A673 (cell line): ENCODE results near the gene BTLA. TPM values are rescaled to one million over a fixed set of nuclear protein-coding genes. Genes with fewer than 3 reads are reported as not detected.

Source experiments
- BruUV-seq: library from RNA; stranded (reverse); fragments of 400-500 nt; replicated peaks from 2 replicates; lab custom pipeline; 2021; lab: Mats Ljungman, UMichigan
- CTCF ChIA-PET: fragments of 300-600 bp; sonication (Branson Sonifier 250); formaldehyde crosslinking; loops from one replicate; lab custom pipeline; 2022; ENCODE audit warnings: antibody characterized with exemption; lab: Charles Lee
- POLR2A ChIA-PET: fragments of 300-600 bp; sonication (Branson Sonifier 250); formaldehyde crosslinking; loops from one replicate; lab custom pipeline; 2022; ENCODE audit warnings: antibody characterized with exemption; ENCODE audit not compliant: low non-redundant PET; lab: Charles Lee
- DNase-seq: peaks from one replicate; pipeline ENCODE4 v3.0.0-alpha.2; 2015; ENCODE audit warnings: low spot score
- H3K27ac ChIP-seq: fragments of 200-600 bp; sonication (generic); 2 replicates; pipeline ENCODE4 v1.5.1; 2016; ENCODE audit warnings: mixed run types, low read depth, mild to moderate bottlenecking, mixed read lengths, antibody characterized with exemption, low read length; ENCODE audit not compliant: poor library complexity, severe bottlenecking
- H3K27me3 ChIP-seq: fragments of 200-600 bp; sonication (generic); replicated peaks from 2 replicates; pipeline ENCODE4 v1.6.1; 2017; ENCODE audit warnings: mixed run types, low read depth, mild to moderate bottlenecking, mixed read lengths, antibody characterized with exemption, low read length; ENCODE audit not compliant: insufficient read depth, poor library complexity
- H3K36me3 ChIP-seq: fragments of 200-600 bp; sonication (generic); 2 replicates; pipeline ENCODE4 v1.6.1; 2016; ENCODE audit warnings: mixed run types, mild to moderate bottlenecking, mixed read lengths, antibody characterized with exemption, low read length; ENCODE audit not compliant: insufficient read depth, poor library complexity, severe bottlenecking
- H3K4me1 ChIP-seq: fragments of 200-600 bp; sonication (generic); 2 replicates; pipeline ENCODE4 v1.6.1; 2017; ENCODE audit warnings: mixed run types, mild to moderate bottlenecking, mixed read lengths, antibody characterized with exemption, low read length; ENCODE audit not compliant: insufficient read depth, poor library complexity, severe bottlenecking
- H3K4me3 ChIP-seq: fragments of 200-600 bp; sonication (generic); 2 replicates; pipeline ENCODE4 v1.5.1; 2016; ENCODE audit warnings: low read depth, mixed run types, mild to moderate bottlenecking, mixed read lengths, low read length; ENCODE audit not compliant: poor library complexity, severe bottlenecking
- H3K9me3 ChIP-seq: fragments of 200-600 bp; sonication (generic); 2 replicates; pipeline ENCODE4 v1.6.1; 2016; ENCODE audit warnings: mixed run types, low read depth, mild to moderate bottlenecking, mixed read lengths, antibody characterized with exemption, low read length; ENCODE audit not compliant: poor library complexity, severe bottlenecking
- EZH2 ChIP-seq: fragments of 200-600 bp; sonication (generic); IDR thresholded peaks from 2 replicates; pipeline ENCODE4 v1.6.1; 2017; ENCODE audit warnings: borderline replicate concordance, low read depth, mild to moderate bottlenecking, mixed read lengths, antibody characterized with exemption, low read length; ENCODE audit not compliant: poor library complexity, severe bottlenecking
- intact Hi-C: fragments of 100-400 bp; cut with micrococcal nuclease; formaldehyde crosslinking; loops from one replicate; pipeline ENCODE4 v1.10.0; 2022; ENCODE audit not compliant: unreplicated experiment
- total RNA-seq: library from RNA; stranded (reverse); gene quantifications from 2 replicates; pipeline ENCODE4 v1.2.3, GENCODE V29; 2021
- TF ChIP-seq, protein P1 (sequence below): fragments of 300-800, 200-600 bp; sonication (generic); conservative IDR thresholded peaks from 2 replicates; pipeline ENCODE4 v1.5.1; 2017; ENCODE audit warnings: low read depth, mild to moderate bottlenecking, antibody characterized with exemption, low read length, moderate library complexity, mixed read lengths

Gene BTLA
- total RNA-seq, 1 experiment from 2014 or later: not detected

DNA sequence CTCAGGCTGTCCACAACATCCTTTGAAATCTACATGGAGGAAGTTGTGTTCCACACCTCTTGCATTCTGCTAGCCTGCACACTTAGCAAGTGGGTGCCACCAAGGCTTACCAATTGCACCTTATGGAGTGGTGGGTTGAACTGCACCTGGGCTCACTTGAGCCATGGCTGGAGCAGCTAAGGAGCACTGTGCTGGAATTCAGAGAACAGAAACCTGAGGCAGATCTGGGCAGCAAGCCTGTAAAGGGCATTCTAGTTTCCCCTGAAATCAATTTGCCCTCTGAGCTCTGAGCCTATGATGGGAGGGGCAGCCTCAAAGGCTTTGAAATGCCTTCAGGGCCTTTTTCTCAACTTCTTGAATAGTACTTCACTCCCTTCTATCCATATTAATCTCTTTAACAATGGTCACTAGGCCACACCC, 18.0 kb downstream of the BTLA start:
- ChIA-PET POLR2A (no interaction called here), CTCF (no interaction called here)
- H3K4me3 ChIP-seq: no peak overlapping the region
- H3K36me3 ChIP-seq: no peaks in the 10 kb centered on the region
- no peaks in the 10 kb centered on the region for H3K9me3 ChIP-seq
- intact Hi-C loops: no loop called here
- TF ChIP-seq EZH2: no peak
- TF ChIP-seq, protein P1, sequence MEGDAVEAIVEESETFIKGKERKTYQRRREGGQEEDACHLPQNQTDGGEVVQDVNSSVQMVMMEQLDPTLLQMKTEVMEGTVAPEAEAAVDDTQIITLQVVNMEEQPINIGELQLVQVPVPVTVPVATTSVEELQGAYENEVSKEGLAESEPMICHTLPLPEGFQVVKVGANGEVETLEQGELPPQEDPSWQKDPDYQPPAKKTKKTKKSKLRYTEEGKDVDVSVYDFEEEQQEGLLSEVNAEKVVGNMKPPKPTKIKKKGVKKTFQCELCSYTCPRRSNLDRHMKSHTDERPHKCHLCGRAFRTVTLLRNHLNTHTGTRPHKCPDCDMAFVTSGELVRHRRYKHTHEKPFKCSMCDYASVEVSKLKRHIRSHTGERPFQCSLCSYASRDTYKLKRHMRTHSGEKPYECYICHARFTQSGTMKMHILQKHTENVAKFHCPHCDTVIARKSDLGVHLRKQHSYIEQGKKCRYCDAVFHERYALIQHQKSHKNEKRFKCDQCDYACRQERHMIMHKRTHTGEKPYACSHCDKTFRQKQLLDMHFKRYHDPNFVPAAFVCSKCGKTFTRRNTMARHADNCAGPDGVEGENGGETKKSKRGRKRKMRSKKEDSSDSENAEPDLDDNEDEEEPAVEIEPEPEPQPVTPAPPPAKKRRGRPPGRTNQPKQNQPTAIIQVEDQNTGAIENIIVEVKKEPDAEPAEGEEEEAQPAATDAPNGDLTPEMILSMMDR: no peak
- no peak for DNase-seq
- BruUV-seq: no TSS peak
- no peaks in the 10 kb centered on the region for H3K4me1 ChIP-seq
- no peak overlapping the region for H3K27ac ChIP-seq
- no peaks in the 10 kb centered on the region for H3K27me3 ChIP-seq

DNA sequence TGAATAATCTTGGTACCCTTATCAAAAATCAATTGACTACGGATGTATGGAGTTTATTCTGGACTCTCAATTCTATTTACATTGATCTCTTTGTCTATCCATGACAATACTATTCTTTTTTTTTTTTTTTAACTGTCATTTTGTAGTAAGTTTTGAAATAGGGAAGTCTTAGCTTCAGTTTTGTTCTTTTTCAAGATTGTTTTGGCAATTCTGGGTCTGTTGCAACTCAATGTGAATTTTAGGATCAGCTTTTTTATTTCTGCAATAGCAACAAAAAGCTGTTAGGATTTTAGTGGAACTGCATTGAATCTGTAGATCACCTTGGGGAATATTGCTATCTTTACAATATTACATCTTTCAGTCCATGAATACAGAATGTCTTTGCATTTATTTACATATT, 21.4 kb downstream of the BTLA start:
- H3K27me3 ChIP-seq: no peaks in the 10 kb centered on the region
- DNase-seq: no peak
- CTCF ChIA-PET: no interaction called here

DNA sequence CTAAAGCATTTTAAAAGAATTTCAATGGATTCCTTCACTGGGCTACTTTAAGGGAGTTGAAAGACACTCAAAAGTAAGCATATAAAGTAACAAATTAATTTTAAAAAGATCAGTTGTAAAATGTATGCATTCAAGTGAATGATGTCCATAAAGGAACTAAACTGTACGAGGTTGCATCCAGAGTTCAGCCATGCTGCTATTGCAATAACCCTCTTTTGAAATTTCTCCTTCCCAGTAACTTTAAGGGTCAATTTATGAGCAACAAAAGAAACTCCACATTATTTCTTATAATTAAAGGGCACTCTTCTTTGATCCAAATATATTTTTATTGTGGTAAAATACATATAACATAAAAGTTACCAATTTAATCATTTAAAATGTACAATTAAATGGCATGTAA, 22.9 kb downstream of the BTLA start:
- CTCF ChIA-PET: no interaction called here
- H3K27me3 ChIP-seq: no peaks in the 10 kb centered on the region

More for the DNA sequence above, 21.4 kb downstream of the BTLA start:
- intact Hi-C loops: no loop called here
- POLR2A ChIA-PET: no interaction called here
- no TSS peak for BruUV-seq
- no peak for TF ChIP-seq EZH2
- TF ChIP-seq, protein P1: no peak
- no peak overlapping the region for H3K27ac ChIP-seq
- H3K9me3 ChIP-seq: no peaks in the 10 kb centered on the region
- H3K4me1 ChIP-seq: no peaks in the 10 kb centered on the region
- H3K4me3 ChIP-seq: no peak overlapping the region
- H3K36me3 ChIP-seq: no peaks in the 10 kb centered on the region

More for the DNA sequence above, 22.9 kb downstream of the BTLA start:
- no peak for DNase-seq
- intact Hi-C loops: no loop called here
- Histone ChIP-seq H3K4me3 (no peak overlapping the region), H3K27ac (no peak overlapping the region), H3K9me3 (no peaks in the 10 kb centered on the region), H3K4me1 (no peaks in the 10 kb centered on the region), H3K36me3 (no peaks in the 10 kb centered on the region)
- TF ChIP-seq, protein P1: no peak
- no peak for TF ChIP-seq EZH2
- POLR2A ChIA-PET: interaction anchor here (0.6 kb wide), 1 partner anchor 370 kb away, joined by 3 read pairs; no protein-coding TSS in a partner anchor
- BruUV-seq: no TSS peak
